Esophagus squamous epithelium (tissue), 5 donors: ENCODE measurements around the gene RPUSD2. TPM values are rescaled to one million over a fixed set of nuclear protein-coding genes. Genes with fewer than 3 reads are reported as not detected.

Experiments used
- DNase-seq: peaks from one replicate; lab custom pipeline; 2025; lab: John Stamatoyannopoulos, UW
- H3K27ac ChIP-seq, 4 donors: fragments of 200-600 bp; sonication (generic); one replicate each; pipeline ENCODE4 v1.5.1; 2016 to 2019; ENCODE audit warnings: mild to moderate bottlenecking in 1 of 4
- H3K27me3 ChIP-seq, 4 donors: fragments of 200-600 bp; sonication (generic); 1 replicate in 3 of 4; 2 replicates in 1 of 4; pipeline versions ENCODE4 v1.5.1 to v1.6.0; 2017 to 2021; ENCODE audit warnings: antibody characterized with exemption in 1 of 4
- H3K36me3 ChIP-seq, 3 donors: fragments of 200-600 bp; sonication (generic); one replicate each; pipeline ENCODE4 v1.5.1; 2016 to 2019
- H3K4me1 ChIP-seq, 3 donors: fragments of 200-600 bp; sonication (generic); one replicate each; pipeline ENCODE4 v1.5.1; 2017 to 2019
- H3K4me3 ChIP-seq, 4 donors: fragments of 200-600 bp; sonication (generic); 1 replicate in 3 of 4; 2 replicates in 1 of 4; pipeline ENCODE4 v1.5.1; 2016 to 2019; ENCODE audit warnings: mild to moderate bottlenecking in 2 of 4, moderate library complexity in 1 of 4
- H3K9me3 ChIP-seq, 3 donors: fragments of 200-600 bp; sonication (generic); one replicate each; pipeline ENCODE4 v1.5.1; 2016 to 2019
- CTCF ChIP-seq, 6 experiments: fragments of 450-650 bp in 4 of 6; fragments of 200-600 bp in 2 of 6; sonication (generic) in 2 of 6; IDR thresholded peaks; one replicate each; pipeline ENCODE4 v1.5.1; 2016 to 2019; ENCODE audit warnings: antibody characterized with exemption in 6 of 6, mild to moderate bottlenecking in 4 of 6, moderate library complexity in 4 of 6
- POLR2A ChIP-seq, 4 donors: fragments of 450-650 bp; IDR thresholded peaks; one replicate each; pipeline ENCODE4 v1.6.1; 2017; ENCODE audit warnings: antibody characterized with exemption in 4 of 4, mild to moderate bottlenecking in 4 of 4, moderate library complexity in 3 of 4
- WGBS, 2 donors: methylation state at CpG; one replicate each; pipeline ENCODE4 v1.1.5; 2018; 5-methylcytosine and 5-hydroxymethylcytosine counted together
- intact Hi-C: fragments of 100-400 bp; cut with DNase I; formaldehyde crosslinking; loops from one replicate; pipeline ENCODE4 v1.15.0; 2022
- total RNA-seq, 4 donors: library from RNA; depleted of rRNA; stranded (reverse); fragments of >200 nt; gene quantifications; one replicate each; pipeline ENCODE4 v1.1.0, GENCODE V29; 2016
- donor health status: DM: yes; HTN: yes; CAD: no.

The RPUSD2 gene
- total RNA-seq, 4 donors from 2014 or later = 4.3 to 10.3 (median 6.7) TPM

- no peak overlapping the region for H3K4me3 ChIP-seq
- no peak for TF ChIP-seq POLR2A (IDR thresholded peaks at IDR 0.05)
- no peak for TF ChIP-seq CTCF (IDR thresholded peaks at IDR 0.05)
- WGBS, 2 donors = 73 to 78% methylated on average over 4 of the region's 4 CpGs
- no peaks in the 10 kb centered on the region for H3K27me3 ChIP-seq
- H3K27ac ChIP-seq = peak overlapping the region in 1 of 4 donors; percentile 34
- DNase-seq = no peak
- H3K36me3 ChIP-seq = peaks cover 0 to 81% (median 7%) of the 10 kb centered on the region in 3 donors
- peaks cover 0 to 12% (median 8%) of the 10 kb centered on the region in 3 donors for H3K4me1 ChIP-seq
- no peaks in the 10 kb centered on the region for H3K9me3 ChIP-seq
- intact Hi-C loops = no loop called here
Measured at GRCh38 chr15:40554161-40554525, 15.0 kb upstream of the RPUSD2 start.

GRCh38 chr15:40555876-40556275 is 13.2 kb upstream of the RPUSD2 start:
- Histone ChIP-seq H3K9me3 (no peaks in the 10 kb centered on the region), H3K36me3 (peaks cover 0 to 73% (median 7%) of the 10 kb centered on the region in 3 donors), H3K27me3 (no peaks in the 10 kb centered on the region), H3K4me3 (no peak overlapping the region), H3K27ac (no peak overlapping the region), H3K4me1 (peaks cover 0 to 13% (median 8%) of the 10 kb centered on the region in 3 donors)
- TF ChIP-seq POLR2A (IDR thresholded peaks at IDR 0.05) (no peak), CTCF (IDR thresholded peaks at IDR 0.05) (no peak)
- intact Hi-C loops = no loop called here
- WGBS, 2 donors = 92 to 100% methylated on average over 2 of the region's 2 CpGs
- DNase-seq = no peak

DNA sequence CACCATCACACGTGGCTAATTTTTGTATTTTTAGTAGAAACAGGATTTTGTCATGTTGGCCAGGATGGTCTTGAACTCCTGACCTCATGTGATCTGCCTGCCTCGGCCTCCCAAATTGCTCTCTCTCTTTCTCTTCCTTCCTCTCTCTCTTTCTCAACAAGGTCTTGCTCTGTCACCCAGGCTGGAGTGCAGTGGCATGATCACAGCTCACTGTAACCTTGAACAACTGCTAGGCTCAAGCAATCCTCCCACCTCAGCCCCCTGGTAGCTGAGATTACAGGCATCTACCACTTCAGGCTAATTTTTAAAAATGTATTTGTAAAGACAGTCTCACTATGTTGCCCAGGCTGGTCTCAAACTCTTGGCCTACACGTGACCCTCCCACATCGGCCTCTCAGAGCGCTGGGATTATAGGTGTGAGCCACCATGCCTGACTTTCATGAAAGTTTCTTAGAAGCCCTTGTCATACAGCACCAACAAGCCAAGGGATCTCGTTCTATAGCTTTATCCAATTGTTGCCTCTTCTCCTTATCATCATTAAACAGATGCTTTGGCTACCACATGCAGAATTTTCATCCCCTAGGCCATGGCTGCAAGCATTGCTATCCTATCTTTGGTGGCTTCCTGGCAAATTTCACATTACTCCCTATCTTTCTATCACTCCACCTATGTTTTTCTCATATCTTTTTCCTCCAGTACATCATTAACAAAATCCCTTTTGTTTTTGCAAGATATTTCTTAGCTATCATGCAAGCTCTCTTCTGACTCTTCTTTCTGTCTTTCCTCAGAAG is 10.0 kb upstream of the RPUSD2 start:
- Histone ChIP-seq H3K27ac (no peak overlapping the region), H3K4me1 (peaks cover 2 to 42% (median 12%) of the 10 kb centered on the region in 3 donors), H3K9me3 (no peaks in the 10 kb centered on the region), H3K36me3 (peaks cover 0 to 58% (median 7%) of the 10 kb centered on the region in 3 donors), H3K27me3 (no peaks in the 10 kb centered on the region), H3K4me3 (no peak overlapping the region)
- DNase-seq = no peak
- TF ChIP-seq CTCF (IDR thresholded peaks at IDR 0.05) = no peak
- TF ChIP-seq POLR2A (IDR thresholded peaks at IDR 0.05) = no peak
- intact Hi-C loops = no loop called here
- 82 to 83% methylated on average over 6 of the region's 6 CpGs for WGBS, 2 donors

GRCh38 chr15:40562691-40563090 is 6.4 kb upstream of the RPUSD2 start:
- peaks cover 6 to 53% (median 16%) of the 10 kb centered on the region in 3 donors for H3K4me1 ChIP-seq
- no peak for DNase-seq
- WGBS, 2 donors = 80 to 89% methylated on average over 1 to 2 of the region's 2 CpGs

More at GRCh38 chr15:40562691-40563090, 6.4 kb upstream of the RPUSD2 start:
- Histone ChIP-seq H3K27me3 (no peaks in the 10 kb centered on the region), H3K36me3 (peaks cover 0 to 25% (median 0%) of the 10 kb centered on the region in 3 donors), H3K9me3 (no peaks in the 10 kb centered on the region), H3K4me3 (no peak overlapping the region), H3K27ac (no peak overlapping the region)
- TF ChIP-seq POLR2A (IDR thresholded peaks at IDR 0.05) = no peak
- TF ChIP-seq CTCF (IDR thresholded peaks at IDR 0.05) = no peak
- intact Hi-C loops = no loop called here
